Ishikawa (cell line): ENCODE results near the gene ARSB.

Experiments
- CEBPB ChIP-seq: IDR thresholded peaks from 2 replicates; pipeline ENCODE4 v1.6.1; 2012
- EGR1 ChIP-seq: IDR thresholded peaks from 2 replicates; pipeline ENCODE4 v1.6.1; 2012
- EP300 ChIP-seq: IDR thresholded peaks from 2 replicates; pipeline ENCODE4 v1.6.1; 2012; ENCODE audit warnings: borderline replicate concordance
- FOXM1 ChIP-seq: IDR thresholded peaks from 2 replicates; pipeline ENCODE4 v1.6.1; 2012; ENCODE audit warnings: low read depth, borderline replicate concordance
- MAX ChIP-seq: IDR thresholded peaks from 2 replicates; pipeline ENCODE4 v1.6.1; 2012
- NFIC ChIP-seq: IDR thresholded peaks from 2 replicates; pipeline ENCODE4 v1.6.1; 2012
- RAD21 ChIP-seq: IDR thresholded peaks from 2 replicates; pipeline ENCODE4 v1.6.1; 2012; ENCODE audit warnings: low read depth
- REST ChIP-seq: IDR thresholded peaks from 2 replicates; pipeline ENCODE4 v1.6.1; 2012; ENCODE audit warnings: low read depth, mild to moderate bottlenecking
- TAF1 ChIP-seq: IDR thresholded peaks from 2 replicates; pipeline ENCODE4 v1.6.1; 2012; ENCODE audit warnings: low read depth, mild to moderate bottlenecking
- TCF12 ChIP-seq: IDR thresholded peaks from 2 replicates; pipeline ENCODE4 v1.6.1; 2012; ENCODE audit warnings: low read depth
- TEAD4 ChIP-seq: IDR thresholded peaks from 2 replicates; pipeline ENCODE4 v1.6.1; 2012
- USF1 ChIP-seq: IDR thresholded peaks from 2 replicates; pipeline ENCODE4 v1.6.1; 2012
- YY1 ChIP-seq: IDR thresholded peaks from 2 replicates; pipeline ENCODE4 v1.6.1; 2012; ENCODE audit warnings: low read depth
- ZBTB7A ChIP-seq: IDR thresholded peaks from 2 replicates; pipeline ENCODE4 v1.6.1; 2012; ENCODE audit warnings: low read depth

- no peak for TF ChIP-seq MAX
- no peak for TF ChIP-seq TCF12
- no peak for TF ChIP-seq EGR1
- no peak for TF ChIP-seq ZBTB7A
- TF ChIP-seq FOXM1: no peak
- no peak for TF ChIP-seq REST
- TF ChIP-seq CEBPB: no peak
- TF ChIP-seq EP300: no peak
- TF ChIP-seq YY1: no peak
- no peak for TF ChIP-seq NFIC
- TF ChIP-seq TAF1: no peak
- TF ChIP-seq USF1: no peak
- TF ChIP-seq RAD21: no peak
- no peak for TF ChIP-seq TEAD4
Measured at GRCh38 chr5:78908173-78909061, 76.7 kb downstream of the ARSB start.
